ENCODE results near the gene SAG.

SAG gene

DNA sequence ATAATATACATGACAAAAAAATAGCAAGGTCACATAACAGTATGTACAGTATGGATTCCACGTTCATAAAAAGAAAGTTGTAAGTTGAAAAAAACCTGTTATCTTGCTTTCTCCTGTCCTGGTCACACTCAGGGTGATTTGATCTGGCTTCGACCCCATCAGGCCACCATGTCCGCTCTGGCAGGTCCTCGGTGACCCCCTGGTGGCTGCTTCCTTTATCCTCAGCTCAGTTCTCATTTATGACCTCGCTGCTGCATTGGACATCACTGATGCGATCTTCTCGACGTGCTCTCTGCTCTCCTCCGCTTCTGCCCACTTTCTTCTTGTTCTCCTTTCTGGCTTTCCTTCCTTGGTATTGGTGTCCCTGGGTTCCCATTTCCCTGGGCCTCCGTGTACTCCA, 76.4 kb downstream of the SAG start:
- DNase-seq: no peak

- no peak for DNase-seq
Observed at GRCh38 chr2:233384811-233385488, 77.3 kb downstream of the SAG start.

- no peak for DNase-seq
Observed at GRCh38 chr2:233385489-233386044, 78.0 kb downstream of the SAG start.

GRCh38 chr2:233386382-233387041, 78.9 kb downstream of the SAG start:
- DNase-seq: no peak

DNA sequence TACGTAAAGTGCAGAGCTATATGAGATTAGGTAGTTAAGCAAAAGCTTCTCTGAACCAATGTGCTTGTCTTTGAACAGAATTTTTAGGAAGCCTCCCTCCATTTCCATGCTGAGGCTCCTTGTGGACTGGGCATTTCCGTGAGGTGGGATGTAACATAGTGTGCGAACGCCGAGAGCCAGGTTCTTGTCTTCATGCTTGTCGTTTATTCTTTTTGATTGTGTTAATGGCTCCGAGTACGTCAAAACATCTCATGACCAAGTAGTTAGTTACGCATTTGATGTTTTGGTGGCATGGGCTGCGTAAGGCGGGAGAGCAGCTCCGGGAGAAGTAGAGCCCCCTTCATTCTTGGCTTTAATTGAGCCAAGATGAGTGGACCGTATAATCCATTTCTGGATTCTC, 79.6 kb downstream of the SAG start:
- no peak for DNase-seq

DNA sequence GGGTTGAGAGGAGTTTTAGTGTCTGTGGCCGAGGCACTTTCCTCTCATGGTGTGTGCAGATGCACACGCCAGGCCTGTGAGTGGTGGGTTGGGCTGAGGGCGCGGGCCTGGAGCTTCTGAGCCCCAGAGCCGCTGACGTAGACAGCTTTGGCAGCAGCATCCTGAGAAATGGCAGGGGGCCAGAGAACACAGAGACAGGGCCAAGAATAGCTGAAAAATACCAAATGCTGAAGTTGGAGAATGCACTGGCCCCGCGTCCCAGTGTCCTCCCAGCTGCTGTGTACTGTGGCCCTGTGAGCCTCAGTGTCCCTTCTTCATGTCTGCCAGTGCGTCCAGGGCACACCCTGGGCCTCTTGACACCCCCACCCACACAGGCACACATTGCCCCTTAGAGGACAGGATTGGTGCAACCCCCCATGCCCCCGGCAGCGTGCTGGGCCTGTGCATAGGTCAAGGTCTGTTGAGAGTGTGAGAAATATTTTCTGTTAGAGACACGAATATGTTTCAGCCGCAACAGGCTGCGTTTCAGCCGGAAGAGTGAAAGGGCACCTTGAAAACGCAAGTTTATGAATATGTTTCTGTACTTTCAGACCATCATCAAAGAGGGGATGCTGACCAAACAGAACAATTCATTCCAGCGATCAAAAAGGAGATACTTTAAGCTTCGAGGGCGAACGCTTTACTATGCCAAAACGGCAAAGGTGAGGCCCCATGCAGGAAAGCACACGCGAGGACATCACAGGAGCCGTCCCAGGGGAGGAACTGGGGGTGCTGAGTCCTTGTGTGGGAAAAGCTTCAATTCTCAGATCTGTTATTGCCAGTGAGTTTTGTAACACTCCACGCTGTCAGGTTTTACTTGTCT, 80.3 kb downstream of the SAG start:
- no peak for DNase-seq

GRCh38 chr2:233389601-233390125, 82.0 kb downstream of the SAG start:
- DNase-seq: no peak

GRCh38 chr2:233395687-233396086, 88.1 kb downstream of the SAG start:
- no peak for DNase-seq
